Uterus (tissue), 4 donors: ENCODE data around the gene TPMT. TPM values are rescaled to one million over a fixed set of nuclear protein-coding genes. Genes with fewer than 3 reads are reported as not detected.
"Not testable (repeated sequence)": the region's sequence is repeated elsewhere in the genome, so short reads cannot be mapped to it uniquely, and the experiment has no call there.

Experiments
- DNase-seq, 2 donors: peaks; one replicate each; pipeline ENCODE4 v3.0.0-alpha.2; 2019 to 2020
- H3K27ac ChIP-seq, 2 donors: fragments of 200-600 bp; sonication (generic); 1 replicate in 1 of 2; 2 replicates in 1 of 2; pipeline ENCODE4 v1.5.1; 2016 to 2018
- H3K27me3 ChIP-seq, 2 donors: fragments of 200-600 bp; sonication (generic); one replicate each; pipeline ENCODE4 v1.5.1; 2018 to 2019; ENCODE audit warnings: control low read depth in 1 of 2
- H3K36me3 ChIP-seq, 2 donors: fragments of 200-600 bp; sonication (generic); one replicate each; pipeline ENCODE4 v1.5.1; 2019; ENCODE audit warnings: control low read depth in 1 of 2
- H3K4me1 ChIP-seq, 2 donors: fragments of 200-600 bp; sonication (generic); one replicate each; pipeline ENCODE4 v1.5.1; 2018 to 2019; ENCODE audit warnings: control low read depth in 1 of 2
- H3K4me3 ChIP-seq, 2 donors: fragments of 200-600 bp; sonication (generic); 1 replicate in 1 of 2; 2 replicates in 1 of 2; pipeline ENCODE4 v1.5.1; 2018 to 2019; ENCODE audit warnings: mild to moderate bottlenecking in 1 of 2
- H3K9me3 ChIP-seq, 2 donors: fragments of 200-600 bp; sonication (generic); one replicate each; pipeline ENCODE4 v1.5.1; 2019; ENCODE audit warnings: control low read depth in 1 of 2
- CTCF ChIP-seq, 4 experiments: fragments of 200-600 bp in 2 of 4; fragments of 450-650 bp in 2 of 4; sonication (generic) in 2 of 4; IDR thresholded peaks; one replicate each; pipeline ENCODE4 v1.5.1; 2016 to 2019; ENCODE audit warnings: antibody characterized with exemption in 4 of 4, mild to moderate bottlenecking in 2 of 4, moderate library complexity in 1 of 4
- POLR2A ChIP-seq, 2 donors: fragments of 450-650 bp; IDR thresholded peaks; one replicate each; pipeline ENCODE4 v1.6.1; 2016; ENCODE audit warnings: antibody characterized with exemption in 2 of 2, mild to moderate bottlenecking in 1 of 2, moderate library complexity in 1 of 2
- intact Hi-C: fragments of 100-400 bp; cut with DNase I; formaldehyde crosslinking; loops from one replicate; pipeline ENCODE4 v1.15.1; 2023; ENCODE audit warnings: low total_unique reads
- total RNA-seq, 4 donors: library from RNA; depleted of rRNA in 3 of 4; stranded (reverse); fragments of >200 nt in 3 of 4; gene quantifications; one replicate each; pipeline versions ENCODE4 v1.1.0 to v1.2.4, GENCODE V29; 2014 to 2023
- donor health status: DM: yes; HTN: yes; CAD: no.

The TPMT gene
- total RNA-seq, 4 donors from 2014 or later: 5.9 to 11.4 (median 6.6) TPM

GRCh38 chr6:18179770-18180356, 25.0 kb upstream of the TPMT start:
- no peaks in the 10 kb centered on the region for H3K4me1 ChIP-seq
- no peak overlapping the region for H3K27ac ChIP-seq
- no peaks in the 10 kb centered on the region for H3K36me3 ChIP-seq
- TF ChIP-seq CTCF (IDR thresholded peaks at IDR 0.05): no peak
- TF ChIP-seq POLR2A (IDR thresholded peaks at IDR 0.05): no peak
- no peak overlapping the region for H3K4me3 ChIP-seq
- no peak for DNase-seq
- intact Hi-C loops: no loop called here
- no peaks in the 10 kb centered on the region for H3K9me3 ChIP-seq
- H3K27me3 ChIP-seq: no peaks in the 10 kb centered on the region

- Histone ChIP-seq H3K36me3 (no peaks in the 10 kb centered on the region), H3K27ac (no peak overlapping the region), H3K9me3 (no peaks in the 10 kb centered on the region), H3K4me1 (no peaks in the 10 kb centered on the region), H3K27me3 (no peaks in the 10 kb centered on the region), H3K4me3 (no peak overlapping the region)
- intact Hi-C loops: no loop called here
- TF ChIP-seq POLR2A (IDR thresholded peaks at IDR 0.05) (no peak), CTCF (IDR thresholded peaks at IDR 0.05) (no peak)
- no peak for DNase-seq
These were observed 24.2 kb upstream of the TPMT start for GRCh38 chr6:18178960-18179615.

- no peak for DNase-seq
- no peaks in the 10 kb centered on the region for H3K9me3 ChIP-seq
- no peaks in the 10 kb centered on the region for H3K4me1 ChIP-seq
- H3K4me3 ChIP-seq: no peak overlapping the region
- intact Hi-C loops: no loop called here
- no peaks in the 10 kb centered on the region for H3K36me3 ChIP-seq
- TF ChIP-seq CTCF (IDR thresholded peaks at IDR 0.05) (no peak), POLR2A (IDR thresholded peaks at IDR 0.05) (no peak)
- no peaks in the 10 kb centered on the region for H3K27me3 ChIP-seq
- no peak overlapping the region for H3K27ac ChIP-seq
These were observed 22.5 kb upstream of the TPMT start for GRCh38 chr6:18177286-18177965.

- H3K27me3 ChIP-seq, H3K4me1 ChIP-seq, H3K36me3 ChIP-seq, intact Hi-C loops, H3K4me3 ChIP-seq, H3K27ac ChIP-seq, DNase-seq, H3K9me3 ChIP-seq: not testable (repeated sequence)
These were observed 21.3 kb upstream of the TPMT start for GRCh38 chr6:18176198-18176597.

- H3K4me3 ChIP-seq: no peak overlapping the region
- TF ChIP-seq CTCF (IDR thresholded peaks at IDR 0.05) (no peak), POLR2A (IDR thresholded peaks at IDR 0.05) (no peak)
- no peaks in the 10 kb centered on the region for H3K9me3 ChIP-seq
- no peak overlapping the region for H3K27ac ChIP-seq
- no peaks in the 10 kb centered on the region for H3K27me3 ChIP-seq
- intact Hi-C loops: no loop called here
- H3K36me3 ChIP-seq: peaks cover 0 to 5% of the 10 kb centered on the region in 2 donors
- no peak for DNase-seq
- H3K4me1 ChIP-seq: no peaks in the 10 kb centered on the region
These were observed 17.0 kb upstream of the TPMT start for GRCh38 chr6:18171871-18172270.
